NCI-H1436 (cell line): ENCODE measurements around the gene KCNMA1.
A peak's percentile ranks its signal among the peaks of the same experiment; 100 is the strongest.

Source experiments
- DNase-seq: peaks from one replicate; lab custom pipeline; 2025; lab: John Stamatoyannopoulos, UW

The KCNMA1 gene

DNA sequence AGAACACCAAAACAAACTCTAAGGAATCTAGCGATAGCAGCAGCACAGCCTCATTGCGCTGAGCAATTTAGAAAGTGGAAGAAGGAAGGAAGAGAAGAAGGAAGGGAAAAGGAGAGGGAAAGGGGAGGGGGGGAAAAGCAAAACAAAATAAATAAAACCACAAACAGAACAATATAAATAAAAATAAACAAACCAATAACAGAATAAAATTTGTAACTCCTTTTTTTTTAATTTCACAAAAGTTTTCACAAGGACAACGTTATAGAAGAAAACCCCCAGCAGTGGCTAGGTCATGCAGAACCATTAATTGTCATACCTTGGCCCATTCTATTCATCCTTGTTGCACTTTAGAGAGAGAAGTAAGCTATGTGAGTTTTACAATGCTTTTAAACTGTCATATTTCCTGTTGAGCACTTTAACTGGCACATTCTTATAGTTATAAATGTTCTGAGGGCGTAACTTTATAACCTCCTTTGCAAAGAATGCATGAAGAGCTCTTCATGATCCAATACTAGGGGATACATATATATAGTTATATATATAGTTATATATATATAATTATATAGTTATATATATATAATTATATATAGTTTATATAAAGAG, 752.8 kb downstream of the KCNMA1 start:
- DNase-seq: no peak

DNA sequence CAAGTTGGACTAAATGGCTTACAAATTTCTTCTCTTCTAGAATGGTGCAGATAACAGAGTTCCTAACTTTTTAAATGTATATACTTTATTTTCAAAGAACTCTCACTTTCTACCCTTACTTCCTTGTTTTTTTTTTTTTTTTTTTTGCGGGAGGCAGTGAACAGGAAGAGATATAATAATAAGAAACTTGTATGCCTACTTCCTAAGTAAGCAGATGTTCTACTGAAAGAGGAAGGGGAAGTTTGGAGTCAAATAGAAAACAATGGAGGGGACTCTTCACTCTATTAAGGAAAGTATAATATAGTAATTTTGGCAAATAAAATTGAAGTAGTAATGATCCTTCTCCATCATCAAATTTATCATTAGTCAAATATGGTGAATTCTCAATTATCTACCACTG, 754.0 kb downstream of the KCNMA1 start:
- DNase-seq: no peak

DNA sequence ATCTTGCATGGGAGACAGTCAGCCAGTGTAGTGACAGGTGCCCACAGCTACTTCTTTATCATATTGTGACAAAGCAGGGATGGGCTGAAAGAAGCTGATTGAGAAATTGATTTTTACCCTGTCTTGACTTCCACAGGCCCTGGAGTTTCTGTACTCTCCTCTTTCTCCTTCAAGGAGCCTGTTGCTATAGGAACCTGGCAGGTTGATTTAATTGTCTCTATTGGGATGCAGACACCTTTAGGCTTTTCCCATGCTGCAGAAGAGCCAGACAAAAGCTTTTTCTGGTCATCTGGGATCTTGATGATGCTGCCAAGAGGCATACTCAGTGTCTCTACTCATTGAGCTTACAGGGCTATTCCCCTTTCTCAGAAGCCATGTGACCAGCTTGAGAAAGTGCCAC, 754.8 kb downstream of the KCNMA1 start:
- no peak for DNase-seq

DNA sequence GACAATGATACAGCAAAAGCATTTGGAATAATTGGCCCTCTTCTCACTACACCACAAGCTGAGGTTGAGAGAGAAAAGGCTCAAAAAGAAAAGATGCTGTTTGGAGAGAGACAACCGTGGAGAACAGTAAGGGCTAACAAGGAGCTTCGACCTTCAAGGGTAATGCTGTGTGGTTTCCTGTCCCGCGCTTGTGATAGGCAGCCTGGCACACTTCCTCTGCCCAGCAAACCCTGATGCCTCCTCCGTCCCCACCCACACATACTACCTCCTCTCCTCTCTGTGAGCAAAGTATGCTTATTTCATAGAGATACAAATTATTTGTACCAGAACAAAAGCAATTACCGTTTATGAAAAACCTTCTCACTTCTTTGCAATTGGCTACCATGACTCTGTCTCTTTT, 755.4 kb downstream of the KCNMA1 start:
- no peak for DNase-seq

DNA sequence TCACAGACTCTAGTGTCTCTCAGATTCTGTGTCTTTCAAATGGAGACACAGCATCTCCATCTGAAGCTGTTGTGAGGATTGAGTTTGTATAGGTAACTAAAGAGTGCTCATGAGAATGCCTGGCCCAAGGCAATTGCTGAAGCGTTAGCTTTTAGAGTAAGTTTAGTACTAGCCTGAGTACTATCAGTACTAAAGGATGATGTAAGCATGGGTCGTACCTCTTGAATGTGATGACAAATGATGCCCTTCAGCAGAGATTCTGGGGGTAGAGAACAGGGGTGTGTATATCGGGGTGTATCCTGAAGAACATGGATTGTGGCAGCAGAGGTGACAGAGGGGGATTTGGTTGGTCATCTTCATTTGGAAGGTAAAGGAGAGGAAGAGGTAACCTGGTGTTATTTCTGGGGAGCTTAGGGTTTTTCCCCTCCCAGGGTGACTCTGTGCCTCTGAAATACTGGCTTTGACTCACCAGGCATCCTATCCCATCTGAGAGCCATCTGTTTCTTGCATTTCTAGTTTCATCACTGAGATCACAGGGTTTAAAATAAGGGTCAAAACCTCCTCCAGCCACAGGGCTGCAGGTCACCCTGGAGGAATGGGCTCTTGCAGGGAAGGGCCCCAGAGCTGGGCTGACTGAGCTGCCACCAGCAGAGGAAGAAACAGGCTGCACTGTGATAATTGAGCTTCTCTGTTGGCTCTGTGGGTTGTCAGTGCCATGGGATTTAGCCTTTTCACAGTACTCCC, 756.0 kb downstream of the KCNMA1 start:
- DNase-seq: peak; percentile 36

DNA sequence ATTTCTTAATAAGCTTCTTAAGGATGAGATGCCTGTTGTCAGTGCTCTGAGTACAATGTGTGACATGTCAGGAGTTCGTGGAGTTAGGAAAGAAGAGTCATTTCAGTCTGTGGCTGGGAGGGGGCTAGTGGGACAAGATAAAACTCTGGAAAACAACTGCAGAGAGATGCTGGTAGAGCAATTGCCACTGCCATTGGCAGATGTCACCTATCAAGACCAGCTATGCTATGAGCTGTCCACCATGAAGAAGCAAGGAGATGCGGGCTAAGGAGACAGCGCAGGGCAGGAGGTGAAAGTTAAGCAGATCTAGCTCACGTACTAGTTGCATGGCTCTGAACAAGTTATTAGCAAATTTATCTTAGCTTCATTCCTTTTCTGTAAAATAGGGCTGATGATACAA, 756.7 kb downstream of the KCNMA1 start:
- DNase-seq: no peak

DNA sequence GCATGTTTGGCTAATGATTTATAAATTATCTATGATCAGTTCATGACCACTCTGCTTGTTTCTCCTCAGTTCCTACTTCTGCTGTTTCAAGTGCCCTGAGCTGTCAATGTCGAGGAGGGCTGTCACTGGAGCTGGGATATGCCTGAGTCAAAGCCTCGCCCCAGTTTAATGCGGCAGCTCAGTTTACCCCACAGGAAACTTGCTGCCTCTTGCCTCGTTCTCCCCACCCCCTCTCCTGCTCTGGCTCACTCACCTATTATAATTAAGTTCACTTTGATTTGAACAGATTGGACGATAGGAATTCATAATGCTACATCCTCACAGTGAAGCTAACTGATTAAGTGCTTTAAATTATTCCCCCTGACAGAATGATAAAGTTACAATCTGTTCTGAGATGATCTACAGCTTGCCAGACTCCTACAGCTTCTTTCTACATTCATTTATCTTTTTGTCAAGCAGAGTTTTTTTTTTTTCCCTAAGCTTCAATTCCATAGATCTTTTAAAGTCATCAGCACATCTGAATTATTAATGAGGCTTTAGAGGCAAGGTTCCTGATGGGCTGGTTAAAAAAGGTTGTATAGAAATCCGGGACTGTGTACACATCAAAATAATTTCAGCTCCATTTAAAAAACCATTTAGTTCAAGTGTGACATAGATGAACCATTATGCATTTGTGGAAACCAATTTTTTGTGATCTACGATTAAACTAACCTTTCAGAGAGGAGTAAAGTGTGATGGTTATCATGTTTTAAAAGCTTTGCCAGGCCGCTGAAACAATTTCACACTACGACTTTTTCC, 758.3 kb downstream of the KCNMA1 start:
- no peak for DNase-seq

DNA sequence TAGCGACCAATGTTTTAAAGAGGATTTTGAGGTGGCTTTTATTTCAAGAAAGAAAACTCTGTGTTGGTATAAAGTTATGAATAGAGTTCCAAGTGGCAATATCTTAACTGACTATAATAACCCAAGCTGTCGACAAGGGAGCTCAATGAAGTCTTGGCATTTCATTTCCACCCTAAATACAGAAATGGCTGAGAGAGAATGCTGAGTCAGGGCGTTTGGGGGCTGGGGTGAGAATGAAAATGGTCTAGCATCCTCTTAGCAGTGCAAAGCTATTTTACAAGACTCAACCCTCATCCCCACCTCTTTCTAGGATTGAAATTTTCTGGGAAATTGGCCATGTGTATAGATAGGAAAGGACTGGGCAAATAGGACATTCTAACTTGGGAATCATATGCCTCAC, 759.1 kb downstream of the KCNMA1 start:
- no peak for DNase-seq

DNA sequence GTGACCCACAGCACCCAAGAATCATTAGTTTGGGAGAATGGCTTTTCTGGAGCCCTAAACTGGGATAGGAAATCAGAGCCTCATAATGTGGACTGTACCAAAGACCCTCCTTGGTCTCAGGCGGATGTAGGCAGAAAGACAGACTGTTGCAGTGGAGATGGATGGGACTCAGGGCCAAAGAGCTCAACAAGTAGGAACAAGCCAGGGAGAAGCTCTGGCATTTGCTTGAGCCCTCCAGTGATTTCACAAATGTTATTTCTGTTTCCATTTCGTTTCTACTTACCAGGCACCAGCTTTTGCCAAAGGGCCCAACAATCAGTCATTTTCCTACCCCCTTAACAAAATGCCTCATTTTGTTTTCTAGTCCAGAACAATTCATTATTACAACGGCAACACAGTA, 762.7 kb downstream of the KCNMA1 start:
- DNase-seq: no peak

DNA sequence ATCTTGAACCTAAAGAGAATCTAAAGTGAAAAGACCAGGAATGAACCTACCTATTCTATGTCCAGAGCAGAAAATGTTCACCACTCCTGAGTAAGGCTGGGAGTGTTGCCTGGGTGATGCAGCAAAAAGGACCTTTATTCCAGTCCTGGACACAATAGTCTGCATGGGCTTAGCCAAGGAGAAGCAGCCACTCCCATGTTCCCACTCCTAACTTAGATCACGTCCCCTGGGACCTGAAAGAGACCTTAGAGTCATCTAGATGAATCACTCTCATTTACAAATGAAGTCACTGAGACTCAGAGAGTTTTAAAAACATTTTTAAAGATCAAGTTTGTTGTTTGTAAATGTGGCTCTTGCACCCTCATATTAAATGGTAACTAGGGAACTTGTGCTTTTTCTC, 763.4 kb downstream of the KCNMA1 start:
- no peak for DNase-seq

DNA sequence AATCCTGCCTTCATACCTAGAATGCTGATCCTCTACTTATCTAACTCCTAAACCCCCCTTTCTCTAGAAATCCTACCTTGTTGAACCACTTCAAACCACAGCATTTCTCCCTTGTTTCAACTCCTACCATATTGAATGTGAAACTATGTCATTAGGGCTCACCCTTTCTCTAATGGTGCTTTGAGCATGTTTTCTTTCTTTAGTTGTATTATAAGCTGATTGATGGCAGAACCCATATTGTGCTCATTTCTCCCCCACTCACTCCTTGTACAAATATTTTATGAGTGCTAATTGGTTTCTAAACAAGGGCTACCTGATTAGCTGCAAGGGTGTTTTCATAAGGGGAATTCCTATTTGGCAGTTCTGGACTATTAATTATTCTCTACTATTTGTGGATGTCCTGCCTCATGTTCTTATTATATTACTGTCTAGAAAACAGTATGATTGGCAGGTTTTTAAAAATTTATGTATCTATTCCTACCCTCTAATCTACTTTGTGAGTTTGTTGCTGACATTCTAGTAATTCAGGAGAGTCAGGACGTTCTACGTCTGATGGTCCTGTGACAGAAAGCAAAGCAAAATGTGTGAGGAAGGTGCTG, 765.8 kb downstream of the KCNMA1 start:
- no peak for DNase-seq

DNA sequence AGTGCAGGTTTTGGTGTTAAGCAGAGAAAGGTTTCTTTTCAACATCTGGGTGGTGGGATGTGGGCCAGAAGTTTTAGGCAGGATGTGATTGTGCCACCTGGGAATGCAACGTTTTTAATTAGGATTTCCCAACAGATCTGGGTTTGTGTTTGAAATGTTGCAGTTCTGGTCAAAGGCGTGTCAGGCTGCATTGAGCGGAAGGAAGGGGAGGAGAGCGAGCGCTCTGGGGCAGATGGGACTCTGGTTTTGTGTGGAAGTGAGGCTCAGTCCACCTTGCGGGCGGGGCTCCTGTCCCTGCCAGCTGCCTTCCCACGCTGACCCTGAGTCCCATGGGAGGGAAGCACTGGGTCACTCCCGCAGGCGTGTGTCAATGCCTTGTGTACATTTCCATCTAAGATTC, 767.7 kb downstream of the KCNMA1 start:
- DNase-seq: no peak

DNA sequence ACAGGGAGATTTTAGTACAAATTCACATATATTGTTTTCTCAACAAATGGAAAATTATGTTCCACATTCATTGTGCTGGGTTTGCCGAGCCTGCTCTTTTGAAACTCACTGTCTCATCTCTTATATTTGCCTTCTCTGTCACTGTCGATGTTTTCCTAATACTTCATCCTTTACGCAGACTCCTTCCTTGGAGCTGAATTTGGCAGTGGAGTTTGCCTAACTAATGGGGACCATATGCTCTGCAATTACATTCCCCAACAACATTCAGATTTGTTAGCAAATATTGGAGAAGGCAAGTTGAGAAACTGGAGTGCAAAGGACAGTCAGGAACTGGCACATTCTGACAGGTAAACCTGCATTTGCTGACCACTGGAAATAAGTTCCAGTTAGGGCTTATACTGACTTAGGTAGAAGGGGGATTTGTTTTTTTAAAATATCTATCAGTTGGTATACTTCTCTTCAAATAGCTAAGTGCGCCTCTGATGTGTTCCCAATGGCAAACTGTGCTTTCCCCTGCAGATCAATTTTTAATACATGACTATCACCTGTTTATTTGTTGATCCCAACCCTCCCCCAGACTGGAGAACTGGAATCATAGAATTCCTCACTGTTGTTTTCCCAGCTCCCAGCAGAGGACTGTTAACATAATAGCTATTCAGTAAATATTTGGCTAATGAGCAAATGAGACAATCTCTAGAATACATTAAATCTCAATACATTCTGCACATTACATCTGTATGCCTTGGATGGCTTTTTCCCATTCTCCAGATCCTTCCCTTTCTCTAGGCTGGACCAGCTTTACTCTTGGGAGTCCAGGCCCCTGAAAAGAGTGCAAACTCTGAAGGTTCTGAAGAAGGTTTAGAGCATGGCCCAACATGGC, 769.3 kb downstream of the KCNMA1 start:
- no peak for DNase-seq

DNA sequence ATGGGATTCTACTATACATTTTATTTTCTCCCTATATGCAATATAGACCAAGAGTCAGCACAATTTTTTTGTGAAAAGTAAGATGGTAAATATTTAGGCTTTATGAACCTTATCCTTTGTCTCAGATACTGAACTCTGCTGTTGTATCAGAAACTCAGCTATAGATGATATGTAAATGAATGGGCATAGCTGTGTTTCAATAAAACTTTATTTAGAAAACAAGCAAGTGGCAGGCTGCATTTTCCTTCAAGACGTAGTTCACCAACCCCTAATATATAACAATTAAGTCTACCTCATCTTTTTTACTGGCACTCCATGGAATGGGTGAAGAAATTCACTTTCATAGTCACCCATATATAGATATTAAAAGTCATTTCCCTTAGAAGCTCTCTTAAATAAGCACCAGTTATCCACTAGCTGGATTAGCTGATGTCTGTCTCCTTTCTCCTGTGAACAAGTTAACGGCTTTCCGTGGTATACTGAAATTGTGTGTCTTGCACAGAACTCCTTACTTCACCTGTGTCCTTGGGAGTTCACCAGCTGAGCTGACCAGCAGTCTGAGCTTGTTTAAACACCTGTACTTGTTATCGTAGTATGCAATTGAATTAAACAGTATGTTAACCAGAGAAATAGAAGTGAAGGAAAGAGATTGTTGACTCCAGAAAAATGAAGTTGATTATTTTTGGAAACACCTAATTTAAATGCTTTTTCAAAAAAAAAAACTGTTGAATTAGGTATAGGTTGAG, 770.6 kb downstream of the KCNMA1 start:
- no peak for DNase-seq

DNA sequence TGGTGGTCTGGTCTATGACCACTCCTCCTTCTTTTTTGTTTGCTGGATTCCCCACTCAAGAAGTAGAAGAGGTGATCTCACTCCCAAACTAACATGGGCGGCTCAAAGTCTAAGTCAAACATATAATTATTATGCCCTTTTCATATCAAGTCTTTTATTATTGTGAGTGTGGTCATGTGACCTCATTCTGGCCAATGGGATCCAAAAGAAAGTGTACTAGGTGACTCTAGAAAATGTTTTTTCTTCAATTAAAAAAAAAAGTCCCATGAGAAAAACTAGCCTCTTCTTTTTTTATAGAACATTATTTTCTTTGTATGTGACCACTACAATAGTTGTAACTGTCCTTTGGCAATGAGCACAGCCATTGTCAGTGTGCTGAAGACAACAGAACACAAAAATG, 772.7 kb downstream of the KCNMA1 start:
- no peak for DNase-seq

DNA sequence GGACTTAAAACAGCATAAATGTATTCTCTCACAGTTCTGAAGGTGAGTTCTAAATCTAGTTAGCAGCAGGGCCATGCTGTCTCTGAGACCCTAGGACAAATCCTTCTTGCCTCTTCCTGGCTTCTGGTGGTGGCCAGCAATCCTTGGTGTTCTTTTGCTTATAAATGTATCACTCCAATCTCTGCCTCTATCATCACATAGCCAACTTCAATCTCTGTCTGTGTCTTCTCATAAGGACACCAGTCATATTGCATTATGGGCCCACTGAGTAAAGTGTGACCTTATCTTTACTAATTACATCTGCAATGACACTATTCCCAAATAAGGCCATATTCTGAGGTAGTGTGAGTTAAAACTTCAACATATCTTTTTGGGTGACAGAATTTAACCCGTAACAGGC, 778.9 kb downstream of the KCNMA1 start:
- no peak for DNase-seq

DNA sequence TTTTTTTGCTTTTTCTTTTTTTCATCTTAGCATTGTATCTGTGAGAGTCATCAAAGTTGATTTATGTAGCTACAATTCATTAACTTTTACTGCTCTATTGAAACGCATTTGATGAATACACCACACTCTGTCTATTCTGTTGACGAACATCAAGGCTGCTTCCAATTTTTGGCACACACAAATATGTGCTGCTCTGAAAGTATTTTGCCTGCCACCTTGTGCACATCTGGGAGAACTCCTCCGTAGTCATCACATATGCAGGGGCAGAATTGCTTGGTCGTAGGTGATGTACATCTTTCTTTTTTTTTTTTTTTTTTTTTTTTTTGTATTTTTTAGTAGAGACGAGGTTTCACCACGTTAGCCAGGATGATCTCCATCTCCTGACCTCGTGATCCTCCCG, 796.8 kb downstream of the KCNMA1 start:
- no peak for DNase-seq

DNA sequence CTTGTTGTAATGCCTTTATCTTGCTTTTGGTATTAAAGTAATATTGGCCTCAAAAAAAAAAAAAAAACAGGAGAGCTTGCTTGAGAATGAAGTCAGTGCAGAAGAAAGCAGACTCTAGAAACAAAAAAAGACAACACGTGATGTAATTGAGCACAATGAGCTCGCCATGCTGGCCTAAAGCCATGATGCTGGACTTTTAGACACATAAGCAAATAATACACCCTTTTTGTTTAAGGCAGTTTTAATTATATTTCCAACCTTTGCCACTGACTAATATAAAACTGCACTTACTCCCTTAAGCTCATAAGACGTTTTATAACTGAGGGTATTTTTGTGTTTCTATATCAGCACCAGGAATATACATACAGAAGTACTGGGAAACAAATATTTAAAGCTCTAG, 798.3 kb downstream of the KCNMA1 start:
- DNase-seq: no peak

DNA sequence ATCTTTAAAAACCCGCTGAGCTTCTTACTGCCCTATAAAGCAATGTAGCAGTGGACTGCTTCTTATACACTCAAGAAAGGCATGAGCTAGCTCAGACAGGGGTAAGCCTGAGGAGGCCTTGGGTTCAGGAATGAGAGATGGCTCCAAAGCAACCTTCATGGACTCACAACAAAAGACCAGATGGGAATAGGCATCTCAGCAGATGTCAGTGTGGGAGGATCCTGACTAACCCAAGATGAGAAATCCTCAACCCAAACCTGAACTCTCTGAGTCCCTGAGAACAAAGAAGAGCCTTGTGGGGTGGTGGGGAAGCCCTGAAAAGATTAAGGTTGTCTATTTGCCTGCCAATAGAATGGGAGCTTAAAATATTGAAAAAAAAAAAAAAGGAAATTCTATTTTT, 807.4 kb downstream of the KCNMA1 start:
- no peak for DNase-seq

DNA sequence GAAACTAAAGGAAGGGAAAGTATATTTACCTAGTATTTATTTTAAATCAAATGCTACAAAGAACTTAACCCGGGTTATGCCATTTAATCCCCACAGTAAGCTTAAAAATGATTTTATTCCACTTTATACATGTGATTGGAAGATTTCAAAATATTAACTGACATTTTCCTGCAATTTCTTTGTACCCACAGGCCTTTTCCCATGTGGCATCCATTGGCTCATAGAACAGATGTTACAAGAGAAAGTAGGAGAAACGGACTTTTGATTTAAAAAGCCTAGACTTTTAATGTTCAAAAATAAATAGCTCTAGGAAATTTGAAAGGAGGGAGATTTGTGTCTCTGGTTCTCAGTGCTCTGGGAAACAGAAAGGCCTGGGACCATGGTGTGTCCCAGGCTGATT, 807.9 kb downstream of the KCNMA1 start:
- DNase-seq: no peak
